Renal pelvis (tissue), 4 donors: Measurements from ENCODE around the gene TRIM9. TPM values are rescaled to one million over a fixed set of nuclear protein-coding genes. Genes with fewer than 3 reads are reported as not detected.

Experiments
- DNase-seq: peaks from one replicate; pipeline ENCODE4 v3.0.0-alpha.2; 2013
- polyA plus RNA-seq, 3 donors: library from polyadenylated mRNA; unstranded; fragments of 120-200 nt; gene quantifications; one replicate each; pipeline ENCODE4 v1.2.1, GENCODE V29; 2013; ENCODE audit not compliant: insufficient read length in 3 of 3

The TRIM9 gene
- polyA plus RNA-seq, 3 donors: 1.6 to 2.5 (median 2.5) TPM

DNA sequence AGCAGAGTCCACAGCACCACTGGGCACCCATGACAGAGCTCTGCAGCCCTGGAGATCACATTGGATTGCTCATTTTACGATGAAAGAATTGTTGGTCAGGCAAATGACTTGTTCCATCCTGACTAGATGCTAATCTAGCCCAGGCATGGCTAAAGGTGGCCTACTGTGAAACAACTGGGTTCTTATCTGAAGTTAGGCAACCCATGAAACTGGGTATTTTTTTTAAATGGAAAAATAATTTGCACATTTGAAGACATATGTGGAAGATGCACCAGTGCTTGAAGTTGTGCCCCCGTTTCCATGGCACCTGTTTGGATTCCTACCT is 158.9 kb downstream of the TRIM9 start:
- DNase-seq: no peak

DNA sequence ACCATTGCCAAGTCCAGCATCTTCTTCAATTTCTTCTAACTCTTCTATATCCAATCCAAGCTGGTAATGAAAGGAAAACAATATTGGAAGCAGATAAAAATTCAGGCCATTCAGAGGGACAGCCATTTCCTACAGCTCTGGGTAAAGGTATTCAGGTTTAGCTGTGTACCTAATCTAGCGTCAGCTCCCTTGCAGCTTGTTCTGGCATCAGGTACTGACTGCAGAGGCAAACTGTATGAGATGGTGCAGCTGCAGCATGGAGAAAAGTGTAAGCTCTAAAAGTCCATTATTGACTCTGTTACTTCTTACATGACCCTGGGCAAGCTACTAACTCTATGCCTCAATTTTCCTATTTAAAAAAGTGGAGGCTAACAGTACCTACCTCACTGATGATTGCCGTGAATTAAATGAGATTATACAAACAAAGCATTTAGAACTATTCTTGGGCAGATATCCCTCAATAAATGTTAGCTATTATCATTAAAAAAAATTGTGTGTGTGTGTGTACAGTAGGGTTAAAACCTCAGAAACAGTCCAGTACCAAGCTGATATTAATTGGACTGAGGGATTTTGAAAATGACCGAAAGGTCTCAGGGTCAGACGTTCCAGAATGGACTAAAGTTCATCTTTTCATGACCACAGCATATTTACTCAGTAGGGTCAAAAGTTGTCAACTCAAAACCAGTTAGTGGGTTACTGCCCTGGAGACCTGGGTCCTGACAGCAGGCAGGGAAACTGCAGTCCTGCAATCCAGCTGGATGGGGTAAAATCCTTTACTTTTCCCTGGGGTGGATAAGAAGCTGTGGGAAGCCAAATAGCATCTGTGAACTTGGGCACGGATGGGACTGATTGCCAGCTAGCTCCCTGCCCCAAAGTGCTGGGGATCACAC is 159.5 kb downstream of the TRIM9 start:
- no peak for DNase-seq

- no peak for DNase-seq
Measured at GRCh38 chr14:50932592-50933495, 162.1 kb downstream of the TRIM9 start.

GRCh38 chr14:50932156-50932555 is 162.7 kb downstream of the TRIM9 start:
- DNase-seq: no peak

DNA sequence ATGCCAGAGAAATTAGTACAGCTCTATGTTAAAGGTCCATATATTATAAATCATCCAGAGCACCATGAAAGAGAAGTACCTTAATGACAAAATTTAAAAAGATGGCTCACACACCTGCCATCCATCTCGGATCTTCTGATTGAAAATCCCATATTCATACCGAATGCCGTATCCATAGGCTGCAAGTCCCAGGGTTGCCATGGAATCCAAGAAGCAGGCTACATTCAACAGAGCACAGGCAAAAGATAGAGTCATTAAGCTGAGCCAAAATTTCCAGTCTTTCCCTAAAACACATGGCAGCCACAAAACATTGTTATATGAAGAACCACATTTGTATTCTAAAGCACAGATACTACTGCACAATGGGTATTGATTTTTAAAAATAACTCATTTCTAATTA is 163.3 kb downstream of the TRIM9 start:
- no peak for DNase-seq

- DNase-seq: no peak
Measured at GRCh38 chr14:50929506-50929905, 165.4 kb downstream of the TRIM9 start.

DNA sequence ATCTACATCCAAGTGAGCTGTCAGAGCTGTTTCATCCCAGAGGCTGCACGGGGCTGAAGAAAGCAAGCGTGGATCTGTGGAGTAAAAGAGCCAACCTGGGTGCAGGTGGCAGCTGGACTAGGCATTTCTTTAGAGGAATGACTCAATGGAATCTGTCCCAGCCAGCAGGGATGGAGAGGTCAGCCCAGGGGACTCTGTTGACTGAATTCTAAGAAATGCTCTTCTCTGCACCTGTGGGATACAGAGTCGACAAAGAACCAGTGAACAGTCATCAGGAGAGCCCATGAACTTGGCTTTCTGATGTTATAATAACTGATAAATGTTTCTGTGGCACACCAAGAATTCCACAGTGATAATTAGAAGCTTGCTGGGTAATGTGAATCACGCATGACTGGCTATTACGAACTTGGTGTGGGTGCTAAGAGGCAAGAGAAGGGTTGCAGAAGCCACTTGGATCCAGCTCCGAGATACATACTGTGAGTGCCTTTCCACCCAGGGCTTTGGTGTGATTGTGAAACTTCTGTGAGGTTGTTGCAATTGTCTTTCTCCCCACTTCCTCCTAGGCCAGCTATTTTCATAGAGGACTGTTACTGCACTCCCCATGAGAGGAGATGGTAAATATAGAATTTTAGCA is 166.8 kb downstream of the TRIM9 start:
- DNase-seq: no peak

GRCh38 chr14:50926851-50927386 is 168.0 kb downstream of the TRIM9 start:
- DNase-seq: no peak

Other genes starting within 250 kb of the TRIM9 start
- 1 to 10 TPM in 2 of 3 donors, under 1 TPM in 1; 0.57 to 1.7 (median 1.2) TPM for gene ABHD12B, start 223.1 kb downstream of the TRIM9 start, polyA plus RNA-seq
- 10 to 100 TPM; 18.1 to 21.5 (median 19.8) TPM for gene PYGL, start 150.6 kb downstream of the TRIM9 start, polyA plus RNA-seq
- gene TMX1, start 145.1 kb upstream of the TRIM9 start, polyA plus RNA-seq: 10 to 100 TPM; 43.3 to 50.9 (median 47.6) TPM